WERI-Rb-1 (cell line): ENCODE data around the gene ARPC5.
"Not testable (repeated sequence)": the region's sequence is repeated elsewhere in the genome, so short reads cannot be mapped to it uniquely, and the experiment has no call there.

Experiments used
- DNase-seq: peaks from one replicate; pipeline ENCODE4 v3.0.0-alpha.2; 2020
- H3K27ac ChIP-seq: fragments of 250-450 bp; sonication (Bioruptor Pico); 2 replicates; pipeline ENCODE4 v1.5.1; 2020; ENCODE audit warnings: mild to moderate bottlenecking, moderate library complexity
- H3K27me3 ChIP-seq: fragments of 250-450 bp; sonication (Bioruptor Pico); 2 replicates; pipeline ENCODE4 v1.5.1; 2021; ENCODE audit warnings: mild to moderate bottlenecking, low read depth, moderate library complexity; ENCODE audit not compliant: insufficient read depth, severe bottlenecking
- H3K36me3 ChIP-seq: fragments of 250-450 bp; sonication (Bioruptor Pico); 2 replicates; pipeline ENCODE4 v1.5.1; 2020; ENCODE audit warnings: mild to moderate bottlenecking, moderate library complexity
- H3K4me3 ChIP-seq: 2 replicates; pipeline ENCODE4 v1.5.1; 2011; ENCODE audit warnings: low read depth, mild to moderate bottlenecking, control low read depth, low read length
- H3K9me3 ChIP-seq: fragments of 250-450 bp; sonication (Bioruptor Pico); 2 replicates; pipeline ENCODE4 v1.5.1; 2021; ENCODE audit warnings: mild to moderate bottlenecking, moderate library complexity; ENCODE audit not compliant: severe bottlenecking
- TF ChIP-seq, protein P1 (sequence below): IDR thresholded peaks from 2 replicates; pipeline ENCODE4 v1.5.1; 2011; ENCODE audit warnings: low read depth, mild to moderate bottlenecking, control low read depth, inconsistent platforms, low read length

The ARPC5 gene

DNA sequence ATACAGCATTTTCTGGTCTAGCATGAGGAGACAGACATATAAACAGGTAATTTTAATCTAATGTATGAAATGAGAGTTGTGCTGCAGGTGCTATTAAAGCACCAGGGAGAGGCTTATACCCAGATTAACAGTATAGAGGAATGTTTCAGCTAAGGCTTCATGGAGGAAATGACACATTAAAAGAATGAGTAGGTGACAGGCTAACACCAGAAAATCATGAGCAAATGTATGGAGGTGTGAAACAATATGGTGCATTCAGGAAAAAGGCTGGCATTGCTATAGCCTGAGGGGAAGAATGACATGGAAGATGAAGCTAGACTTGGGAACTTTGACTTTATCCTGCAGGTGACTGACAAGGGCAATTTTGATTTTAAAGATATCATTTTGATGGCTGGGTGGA, 7.0 kb downstream of the ARPC5 start:
- TF ChIP-seq, protein P1, sequence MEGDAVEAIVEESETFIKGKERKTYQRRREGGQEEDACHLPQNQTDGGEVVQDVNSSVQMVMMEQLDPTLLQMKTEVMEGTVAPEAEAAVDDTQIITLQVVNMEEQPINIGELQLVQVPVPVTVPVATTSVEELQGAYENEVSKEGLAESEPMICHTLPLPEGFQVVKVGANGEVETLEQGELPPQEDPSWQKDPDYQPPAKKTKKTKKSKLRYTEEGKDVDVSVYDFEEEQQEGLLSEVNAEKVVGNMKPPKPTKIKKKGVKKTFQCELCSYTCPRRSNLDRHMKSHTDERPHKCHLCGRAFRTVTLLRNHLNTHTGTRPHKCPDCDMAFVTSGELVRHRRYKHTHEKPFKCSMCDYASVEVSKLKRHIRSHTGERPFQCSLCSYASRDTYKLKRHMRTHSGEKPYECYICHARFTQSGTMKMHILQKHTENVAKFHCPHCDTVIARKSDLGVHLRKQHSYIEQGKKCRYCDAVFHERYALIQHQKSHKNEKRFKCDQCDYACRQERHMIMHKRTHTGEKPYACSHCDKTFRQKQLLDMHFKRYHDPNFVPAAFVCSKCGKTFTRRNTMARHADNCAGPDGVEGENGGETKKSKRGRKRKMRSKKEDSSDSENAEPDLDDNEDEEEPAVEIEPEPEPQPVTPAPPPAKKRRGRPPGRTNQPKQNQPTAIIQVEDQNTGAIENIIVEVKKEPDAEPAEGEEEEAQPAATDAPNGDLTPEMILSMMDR = no peak
- no peaks in the 10 kb centered on the region for H3K27me3 ChIP-seq
- no peak for DNase-seq
- peaks cover 35% of the 10 kb centered on the region for H3K36me3 ChIP-seq
- no peak overlapping the region for H3K27ac ChIP-seq
- H3K9me3 ChIP-seq = no peaks in the 10 kb centered on the region
- H3K4me3 ChIP-seq = no peak overlapping the region

DNA sequence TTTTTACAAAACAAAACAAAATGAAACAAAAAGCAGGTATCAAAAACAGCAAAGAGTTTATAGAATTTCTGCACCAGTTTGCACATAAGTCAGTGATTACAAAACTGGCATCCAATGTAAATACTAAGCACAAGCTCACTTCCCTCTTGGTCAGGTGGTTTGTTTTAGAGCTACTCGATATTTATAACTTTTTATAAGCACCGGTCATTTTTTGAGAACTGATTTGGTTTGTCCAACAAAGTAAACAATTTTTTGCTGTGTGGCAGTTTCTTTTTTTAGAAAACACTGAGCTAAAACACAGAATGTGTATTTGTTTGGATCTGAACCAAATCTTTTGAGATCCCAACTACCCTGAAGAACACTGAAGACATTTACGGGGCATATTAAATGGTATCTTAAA, 9.3 kb downstream of the ARPC5 start:
- DNase-seq, H3K27me3 ChIP-seq, H3K27ac ChIP-seq, H3K9me3 ChIP-seq, H3K4me3 ChIP-seq: not testable (repeated sequence)
- H3K36me3 ChIP-seq = peaks cover 35% of the 10 kb centered on the region

DNA sequence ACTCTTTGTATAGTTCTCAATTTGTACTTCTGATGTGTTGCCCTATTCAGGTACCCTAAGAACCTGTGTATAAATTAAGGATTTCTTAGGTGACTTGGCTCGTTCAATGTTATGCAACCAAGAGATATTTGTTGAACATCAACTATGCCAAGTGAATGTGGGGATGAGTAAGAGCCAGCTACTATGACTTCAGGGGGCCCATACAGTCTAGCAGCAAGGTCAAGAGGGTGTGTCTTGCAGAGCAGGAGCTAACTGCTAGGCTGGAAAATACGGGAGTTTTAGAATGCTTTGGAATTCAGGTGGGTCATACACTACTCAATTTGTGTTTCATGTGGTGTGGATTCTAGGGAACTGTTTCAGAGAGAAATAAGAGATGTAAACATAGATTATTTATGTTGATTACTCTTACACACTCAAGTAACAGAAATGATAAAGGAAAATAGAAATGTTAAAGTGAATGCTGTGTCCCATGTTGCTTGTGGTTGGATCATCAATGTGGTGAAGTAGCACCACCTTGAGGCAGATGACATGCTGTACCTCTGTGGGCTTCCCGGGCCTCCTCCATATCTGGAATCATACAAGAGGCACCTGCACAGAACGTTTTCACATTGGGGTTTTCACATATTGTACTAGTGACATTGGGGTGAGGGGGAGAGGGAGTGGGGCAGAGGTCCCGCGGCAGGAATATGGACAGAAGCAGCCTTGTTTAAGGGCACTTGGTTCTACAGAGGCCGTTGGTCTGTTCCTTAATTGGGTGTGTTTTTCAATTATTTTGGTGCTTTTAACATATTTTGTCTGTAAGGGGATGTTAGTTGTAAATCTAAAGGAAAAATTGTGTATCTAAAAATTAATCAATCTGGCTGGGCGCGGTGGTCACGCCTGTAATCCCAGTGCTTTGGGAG, 12.4 kb downstream of the ARPC5 start:
- Histone ChIP-seq H3K27me3 (no peaks in the 10 kb centered on the region), H3K4me3 (no peak overlapping the region), H3K36me3 (peaks cover 9% of the 10 kb centered on the region), H3K9me3 (no peaks in the 10 kb centered on the region), H3K27ac (no peak overlapping the region)
- TF ChIP-seq, protein P1 = peak; percentile 84
- DNase-seq = peak; percentile 61

DNA sequence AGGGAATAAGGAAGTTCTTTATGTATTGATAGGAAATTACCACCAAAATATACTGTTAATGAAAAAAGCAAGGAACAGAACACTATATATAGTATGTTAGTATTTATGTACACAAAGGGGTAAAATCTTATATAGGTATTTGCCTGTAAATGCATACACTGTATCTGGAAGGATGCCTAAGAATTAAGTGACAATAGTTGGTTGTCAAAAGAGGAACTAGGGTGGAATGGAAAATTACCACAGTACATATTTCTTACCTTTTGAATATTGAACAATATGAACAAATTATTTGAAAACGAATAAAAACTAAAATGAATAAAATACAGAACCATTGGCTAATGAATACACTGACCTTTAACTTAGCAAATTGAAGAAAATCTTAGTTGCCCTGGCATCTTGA, 13.6 kb downstream of the ARPC5 start:
- no peaks in the 10 kb centered on the region for H3K9me3 ChIP-seq
- TF ChIP-seq, protein P1 = no peak
- no peak overlapping the region for H3K4me3 ChIP-seq
- H3K27me3 ChIP-seq = no peaks in the 10 kb centered on the region
- no peak overlapping the region for H3K27ac ChIP-seq
- DNase-seq = no peak
- peaks cover 2% of the 10 kb centered on the region for H3K36me3 ChIP-seq

DNA sequence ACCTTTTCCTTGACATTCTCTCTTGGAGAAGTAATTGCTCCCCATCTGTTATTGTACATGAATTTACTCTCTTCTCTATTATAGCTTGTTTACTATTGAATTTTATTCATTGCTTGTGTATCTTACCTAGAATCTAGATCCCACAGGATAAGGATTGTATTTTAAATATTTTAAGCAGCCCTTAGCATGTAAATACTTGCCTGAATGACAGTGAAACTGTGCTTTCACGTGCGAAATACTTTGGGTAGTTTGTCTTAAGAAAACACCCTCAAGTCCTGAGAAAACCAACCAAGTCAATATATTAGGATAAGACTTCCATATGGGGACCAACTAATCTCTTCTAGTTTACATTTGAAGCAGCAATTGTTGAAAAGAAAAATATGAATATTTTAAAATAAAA, 15.3 kb downstream of the ARPC5 start:
- no peak overlapping the region for H3K27ac ChIP-seq
- H3K36me3 ChIP-seq = no peaks in the 10 kb centered on the region
- no peaks in the 10 kb centered on the region for H3K27me3 ChIP-seq
- TF ChIP-seq, protein P1 = no peak
- DNase-seq = no peak
- no peak overlapping the region for H3K4me3 ChIP-seq
- H3K9me3 ChIP-seq = no peaks in the 10 kb centered on the region

DNA sequence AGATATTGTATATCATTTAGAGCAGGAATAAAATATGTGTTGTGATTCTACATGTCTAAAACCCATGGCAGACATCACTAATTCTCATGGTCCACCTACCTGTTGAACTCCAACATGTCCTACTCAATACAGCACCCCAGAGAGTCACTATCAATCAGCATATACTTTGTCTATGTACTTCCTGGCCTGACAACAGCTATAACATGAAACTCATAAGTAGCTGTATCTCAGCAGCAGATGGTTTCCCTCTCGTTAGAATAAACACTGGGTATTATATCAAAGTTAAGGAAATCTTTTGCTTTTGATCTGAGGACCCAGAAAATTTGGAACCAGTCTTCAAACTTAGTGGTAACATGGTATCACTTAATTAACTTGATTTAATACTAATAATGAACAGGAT, 15.8 kb downstream of the ARPC5 start:
- Histone ChIP-seq H3K9me3 (no peaks in the 10 kb centered on the region), H3K27ac (no peak overlapping the region), H3K4me3 (no peak overlapping the region), H3K36me3 (no peaks in the 10 kb centered on the region), H3K27me3 (no peaks in the 10 kb centered on the region)
- DNase-seq = no peak
- TF ChIP-seq, protein P1 = no peak

DNA sequence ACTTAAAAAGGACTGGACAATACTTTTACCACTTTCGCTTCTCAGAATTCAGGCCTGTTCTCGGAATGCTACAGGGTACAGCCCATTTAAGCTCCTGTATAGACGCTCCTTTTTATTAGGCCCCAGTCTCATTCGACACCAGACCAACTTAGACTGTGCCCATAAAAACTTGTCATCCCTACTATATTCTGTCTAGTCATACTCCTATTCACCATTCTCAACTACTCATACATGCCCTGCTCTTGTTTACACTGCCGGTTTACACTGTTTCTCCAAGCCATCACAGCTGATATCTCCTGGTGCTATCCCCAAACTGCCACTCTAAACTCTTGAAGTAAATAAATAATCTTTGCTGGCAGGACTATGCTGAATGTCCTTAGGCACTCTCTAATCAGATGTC, 17.4 kb downstream of the ARPC5 start:
- not testable (repeated sequence) for H3K9me3 ChIP-seq, H3K27me3 ChIP-seq, DNase-seq, H3K27ac ChIP-seq, H3K36me3 ChIP-seq, H3K4me3 ChIP-seq

DNA sequence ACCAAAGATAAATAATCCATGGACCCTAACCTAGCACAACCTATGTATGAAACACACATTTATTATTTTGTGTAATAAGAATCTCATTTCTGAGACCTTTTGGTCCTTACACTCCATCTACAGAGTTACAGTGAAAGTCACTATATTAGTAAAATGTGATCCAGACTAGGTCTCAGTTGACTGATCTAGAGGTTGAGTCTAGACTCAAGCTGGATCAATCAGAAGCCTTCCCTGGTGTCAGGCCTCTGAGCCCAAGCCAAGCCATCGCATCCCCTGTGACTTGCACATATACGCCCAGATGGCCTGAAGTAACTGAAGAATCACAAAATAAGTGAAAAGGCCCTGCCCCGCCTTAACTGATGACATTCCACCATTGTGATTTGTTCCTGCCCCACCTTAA, 22.6 kb downstream of the ARPC5 start:
- not testable (repeated sequence) for H3K4me3 ChIP-seq, H3K27ac ChIP-seq, H3K27me3 ChIP-seq, H3K9me3 ChIP-seq, H3K36me3 ChIP-seq, DNase-seq
